Gastroesophageal sphincter (tissue), 4 donors: ENCODE results near the gene FOXRED2. TPM values are rescaled to one million over a fixed set of nuclear protein-coding genes. Genes with fewer than 3 reads are reported as not detected.

ENCODE experiments used
- ATAC-seq: fragments of 150-250 bp; one replicate; pipeline ENCODE4 v1.9.1; 2016; ENCODE audit warnings: mild to moderate bottlenecking, moderate library complexity
- H3K27ac ChIP-seq, 4 donors: fragments of 200-600 bp; sonication (generic) in 3 of 4; 1 replicate in 3 of 4; 2 replicates in 1 of 4; pipeline ENCODE4 v1.5.1; 2016 to 2019
- H3K27me3 ChIP-seq: fragments of 200-600 bp; sonication (generic); one replicate; pipeline ENCODE4 v1.5.1; 2019
- H3K36me3 ChIP-seq, 2 donors: fragments of 200-600 bp; sonication (generic); one replicate each; pipeline ENCODE4 v1.5.1; 2019; ENCODE audit warnings: control low read depth in 1 of 2
- H3K4me1 ChIP-seq, 3 donors: fragments of 200-600 bp; sonication (generic); 1 replicate in 2 of 3; 2 replicates in 1 of 3; pipeline ENCODE4 v1.5.1; 2016 to 2019; ENCODE audit warnings: control low read depth in 2 of 3
- H3K4me3 ChIP-seq, 2 donors: fragments of 200-600 bp; sonication (generic); one replicate each; pipeline ENCODE4 v1.5.1; 2019; ENCODE audit warnings: mild to moderate bottlenecking in 1 of 2, moderate library complexity in 1 of 2
- H3K9me3 ChIP-seq, 3 donors: fragments of 200-600 bp; sonication (generic); one replicate each; pipeline ENCODE4 v1.5.1; 2017 to 2019; ENCODE audit warnings: control low read depth in 2 of 3
- CTCF ChIP-seq, 4 experiments: fragments of 200-600 bp in 2 of 4; fragments of 450-650 bp in 2 of 4; sonication (generic) in 1 of 4; IDR thresholded peaks; one replicate each; pipeline ENCODE4 v1.5.1; 2017 to 2019; ENCODE audit warnings: antibody characterized with exemption in 4 of 4, mild to moderate bottlenecking in 2 of 4, moderate library complexity in 2 of 4
- EP300 ChIP-seq: sonication (generic); formaldehyde crosslinking; IDR thresholded peaks from one replicate; pipeline ENCODE4 v1.6.1; 2017; ENCODE audit warnings: antibody characterized with exemption, mild to moderate bottlenecking
- POLR2A ChIP-seq, 2 donors: fragments of 450-650 bp; IDR thresholded peaks; one replicate each; pipeline ENCODE4 v1.6.1; 2017; ENCODE audit warnings: antibody characterized with exemption in 2 of 2, mild to moderate bottlenecking in 2 of 2, moderate library complexity in 1 of 2
- POLR2AphosphoS5 ChIP-seq: sonication (generic); formaldehyde crosslinking; IDR thresholded peaks from one replicate; pipeline ENCODE4 v1.6.1; 2017; ENCODE audit warnings: antibody characterized with exemption
- WGBS, 2 donors: methylation state at CpG; one replicate each; pipeline ENCODE4 v1.1.5; 2018; ENCODE audit warnings: low coverage in 1 of 2; 5-methylcytosine and 5-hydroxymethylcytosine counted together
- total RNA-seq, 4 donors: library from RNA; depleted of rRNA; stranded (reverse); fragments of >200 nt; gene quantifications; one replicate each; pipeline ENCODE4 v1.1.0, GENCODE V29; 2016

Gene FOXRED2
- total RNA-seq, 4 donors from 2014 or later: 3.1 to 7.3 (median 4.6) TPM

DNA sequence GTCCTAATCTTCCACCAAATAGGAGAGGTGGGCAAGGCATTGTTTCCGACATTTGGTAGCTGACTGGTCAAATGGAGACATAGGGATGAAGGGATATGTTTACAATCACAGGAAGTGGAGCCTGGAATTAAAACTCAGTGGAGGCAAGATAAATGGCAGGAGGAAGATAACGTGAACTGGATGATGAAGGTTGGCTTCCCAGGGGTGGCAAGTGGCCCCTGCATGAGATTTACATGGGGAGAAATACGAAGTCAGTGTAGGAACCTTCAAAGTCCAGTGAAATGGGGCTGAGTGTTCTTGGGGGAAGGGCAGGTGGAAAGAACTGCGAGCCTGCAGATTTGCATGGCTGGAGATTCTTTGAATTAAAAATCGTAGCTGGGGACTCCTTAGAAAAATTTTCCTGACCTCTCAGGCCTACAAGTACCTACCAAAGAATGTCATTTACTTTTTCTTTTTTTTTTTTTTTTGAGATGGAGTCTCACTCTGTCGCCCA lies 724 bp upstream of the FOXRED2 start:
- peaks cover 0 to 30% of the 10 kb centered on the region in 2 donors for H3K36me3 ChIP-seq

DNA sequence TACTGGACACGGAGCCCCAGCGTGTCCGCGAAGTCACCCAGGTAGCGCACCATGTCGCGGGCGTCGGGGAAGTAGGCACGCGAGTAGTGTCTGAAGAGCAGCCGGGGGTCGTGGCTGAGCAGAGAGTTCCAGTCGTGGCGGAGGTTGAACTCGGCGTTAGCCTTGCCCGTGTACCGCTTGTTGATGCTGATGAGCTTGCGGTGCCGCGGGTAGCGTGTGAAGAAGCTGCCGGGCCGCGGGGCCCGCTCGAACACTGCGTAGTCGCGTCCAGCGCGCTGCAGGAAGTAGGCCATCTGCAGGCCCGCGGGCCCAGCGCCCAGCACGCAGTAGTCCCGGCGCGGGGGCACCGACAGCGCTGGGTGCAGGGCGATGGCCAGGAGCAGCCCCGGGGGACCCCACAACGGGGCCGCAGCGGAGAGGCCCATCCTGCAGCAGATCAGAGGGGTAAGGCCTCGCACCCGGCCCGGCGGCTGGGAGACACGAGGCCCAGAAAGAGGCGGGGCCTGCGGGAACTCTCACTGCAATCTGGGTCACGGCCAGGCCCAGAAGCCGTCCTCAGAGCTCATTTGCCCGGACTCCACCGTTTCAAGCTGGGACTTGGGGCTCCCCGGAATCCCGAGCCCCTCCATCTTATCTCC lies 723 bp downstream of the FOXRED2 start:
- Histone ChIP-seq H3K9me3 (no peaks in the 10 kb centered on the region), H3K4me1 (peaks cover 0 to 50% (median 4%) of the 10 kb centered on the region in 3 donors), H3K36me3 (peaks cover 0 to 17% of the 10 kb centered on the region in 2 donors), H3K27me3 (no peaks in the 10 kb centered on the region), H3K27ac (peak overlapping the region in 3 of 4 donors; percentile 84 to 87 (median 85)), H3K4me3 (peak overlapping the region in 1 of 2 donors; percentile 67)
- no peak for TF ChIP-seq CTCF (IDR thresholded peaks at IDR 0.05)
- TF ChIP-seq POLR2A (IDR thresholded peaks at IDR 0.05): no peak
- no peak for TF ChIP-seq EP300
- no peak for TF ChIP-seq POLR2AphosphoS5
- WGBS, 2 donors: 86 to 94% methylated on average over 6 to 14 of the region's 60 CpGs
- no peak for ATAC-seq

More for the DNA sequence above, 724 bp upstream of the FOXRED2 start:
- peaks cover 0 to 56% (median 4%) of the 10 kb centered on the region in 3 donors for H3K4me1 ChIP-seq
- TF ChIP-seq EP300: no peak
- TF ChIP-seq POLR2AphosphoS5: no peak
- no peak for TF ChIP-seq CTCF (IDR thresholded peaks at IDR 0.05)
- no peak for TF ChIP-seq POLR2A (IDR thresholded peaks at IDR 0.05)
- H3K27me3 ChIP-seq: no peaks in the 10 kb centered on the region
- peak overlapping the region in 3 of 4 donors; percentile 84 to 87 (median 85) for H3K27ac ChIP-seq
- H3K9me3 ChIP-seq: no peaks in the 10 kb centered on the region
- WGBS, 2 donors: 81 to 87% methylated on average over 3 to 5 of the region's 6 CpGs
- peak overlapping the region in 1 of 2 donors; percentile 67 for H3K4me3 ChIP-seq
- no peak for ATAC-seq

DNA sequence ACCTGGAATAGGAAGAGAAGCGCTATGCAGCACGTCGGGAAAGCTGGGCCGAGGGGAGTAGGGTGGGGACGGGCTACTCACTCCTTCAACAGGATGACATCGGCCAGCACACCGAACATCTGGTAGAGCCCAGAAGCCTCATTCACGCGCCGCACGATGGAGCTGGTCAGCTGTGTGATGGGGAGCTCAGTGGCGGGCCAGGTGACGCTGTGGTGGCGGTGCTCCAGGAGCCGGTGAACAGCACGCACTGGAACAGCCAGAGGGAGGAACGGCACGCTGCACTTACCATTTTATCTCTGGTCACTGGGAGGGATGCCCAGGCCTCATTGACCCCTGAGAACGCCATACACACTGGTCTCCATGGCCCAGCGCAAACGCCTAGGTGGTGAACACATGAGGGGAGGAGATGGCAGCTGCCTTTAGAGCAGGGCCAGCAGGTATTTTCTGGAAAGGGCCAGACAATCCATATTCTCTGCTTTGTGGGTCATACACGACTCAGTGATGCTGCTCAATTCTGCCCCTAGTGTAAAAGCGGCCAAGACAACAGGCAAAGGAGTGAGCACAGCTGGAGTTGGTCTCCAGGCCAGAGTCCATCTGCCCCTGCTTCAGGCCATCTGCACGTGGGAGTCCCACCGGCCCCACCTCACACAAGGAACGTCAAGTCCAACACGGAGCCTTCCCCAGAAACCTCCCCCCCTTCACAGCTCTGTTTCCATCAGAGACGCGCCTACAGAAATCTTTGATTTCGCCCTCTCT lies 8.8 kb downstream of the FOXRED2 start:
- no peak for ATAC-seq
- no peaks in the 10 kb centered on the region for H3K9me3 ChIP-seq
- H3K36me3 ChIP-seq: peaks cover 0 to 68% of the 10 kb centered on the region in 2 donors
- H3K4me1 ChIP-seq: no peaks in the 10 kb centered on the region
- no peak for TF ChIP-seq EP300
- H3K27me3 ChIP-seq: no peaks in the 10 kb centered on the region
- WGBS, 2 donors: 73 to 89% methylated on average over 7 to 11 of the region's 30 CpGs
- H3K4me3 ChIP-seq: no peak overlapping the region
- H3K27ac ChIP-seq: no peak overlapping the region

DNA sequence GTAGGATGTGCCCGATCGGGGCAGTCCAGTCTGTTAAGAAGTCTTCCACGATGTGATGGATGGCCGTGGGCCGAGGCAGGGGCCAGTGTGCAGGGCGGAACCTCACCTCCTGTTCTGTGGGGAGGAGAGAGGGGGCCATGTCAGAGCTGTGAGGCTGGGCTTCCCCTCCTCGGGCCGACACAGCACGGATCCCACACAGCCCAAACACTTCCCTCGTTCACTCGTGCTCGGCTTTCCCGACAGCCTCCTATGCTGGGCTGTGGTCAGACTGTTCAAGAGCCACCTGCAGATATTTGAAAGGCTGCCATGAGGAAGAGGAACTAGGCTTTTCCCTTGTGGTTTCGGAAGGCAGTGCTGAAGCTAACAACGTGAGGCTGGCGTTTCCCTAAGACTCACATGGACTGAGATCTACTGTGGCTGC lies 13.1 kb downstream of the FOXRED2 start:
- peak; percentile 69 for ATAC-seq
- H3K27me3 ChIP-seq: no peaks in the 10 kb centered on the region
- peaks cover 0 to 92% of the 10 kb centered on the region in 2 donors for H3K36me3 ChIP-seq
- 42 to 75% methylated on average over 6 to 13 of the region's 16 CpGs for WGBS, 2 donors
- H3K9me3 ChIP-seq: no peaks in the 10 kb centered on the region
- H3K27ac ChIP-seq: no peak overlapping the region
- H3K4me1 ChIP-seq: no peaks in the 10 kb centered on the region
- TF ChIP-seq POLR2AphosphoS5: no peak
- no peak for TF ChIP-seq POLR2A (IDR thresholded peaks at IDR 0.05)
- no peak for TF ChIP-seq CTCF (IDR thresholded peaks at IDR 0.05)
- TF ChIP-seq EP300: no peak
- H3K4me3 ChIP-seq: no peak overlapping the region

- H3K9me3 ChIP-seq: no peaks in the 10 kb centered on the region
- H3K36me3 ChIP-seq: peaks cover 0 to 76% of the 10 kb centered on the region in 2 donors
- H3K27me3 ChIP-seq: no peaks in the 10 kb centered on the region
- no peak overlapping the region for H3K27ac ChIP-seq
- no peak overlapping the region for H3K4me3 ChIP-seq
- WGBS, 2 donors: 54% methylated on average over 2 of the region's 5 CpGs; no CpG with 5 or more reads in 1 of the 2 donors
- no peaks in the 10 kb centered on the region for H3K4me1 ChIP-seq
- TF ChIP-seq POLR2AphosphoS5 (no peak), EP300 (no peak), CTCF (IDR thresholded peaks at IDR 0.05) (no peak), POLR2A (IDR thresholded peaks at IDR 0.05) (no peak)
- ATAC-seq: no peak
Observed at GRCh38 chr22:36492109-36492508, 14.7 kb downstream of the FOXRED2 start.
